HepG2 (cell line): ENCODE measurements around the gene SHROOM1. TPM values are rescaled to one million over a fixed set of nuclear protein-coding genes. Genes with fewer than 3 reads are reported as not detected.

ENCODE experiments used
- ATAC-seq: fragments of 200-7000 bp; cut with Tn5 transposase; 3 replicates; pipeline ENCODE4 v1.9.1; 2020; ENCODE audit warnings: mild to moderate bottlenecking, moderate library complexity
- BruUV-seq: library from RNA; stranded (reverse); fragments of 400-500 nt; replicated peaks from 2 replicates; lab custom pipeline; 2021; lab: Mats Ljungman, UMichigan
- CTCF ChIA-PET: fragments of 300-600 bp; formaldehyde crosslinking; extraction: SDS; loops from one replicate; lab custom pipeline; 2021; ENCODE audit warnings: low total read pairs, inconsistent platforms, low intra/inter-chr PET ratio; lab: Yijun Ruan, JAX
- POLR2A ChIA-PET: fragments of 350-600 bp; sonication (Branson Sonifier 250); formaldehyde crosslinking; loops from one replicate; lab custom pipeline; 2020; ENCODE audit warnings: antibody characterized with exemption, inconsistent platforms; lab: Yijun Ruan, JAX
- DNase-seq: peaks from one replicate; pipeline ENCODE4 v3.0.0-alpha.2; 2015; ENCODE audit warnings: low spot score
- FAIRE-seq: peaks from 3 replicates; lab custom pipeline; 2011; peaks lifted over from hg19 to GRCh38; lab: Jason Lieb, UNC
- H2AFZ ChIP-seq: one replicate; pipeline ENCODE4 v1.6.1; 2011; ENCODE audit warnings: low read length, inconsistent platforms
- H3K27ac ChIP-seq: fragments of 300-600 bp; 3 replicates; pipeline ENCODE4 v1.8.0; 2011; ENCODE audit warnings: mixed run types, mild to moderate bottlenecking, mixed read lengths, low read length, inconsistent platforms; ENCODE audit not compliant: insufficient read depth; ENCODE audit errors: extremely low read length
- H3K27me3 ChIP-seq, 2 experiments: fragments of 200-600 bp in 1 of 2; 2 replicates in 1 of 2; 3 replicates in 1 of 2; pipeline versions ENCODE4 v1.6.0 to v1.8.0; 2011; ENCODE audit warnings: low read length in 2 of 2, mild to moderate bottlenecking in 2 of 2, moderate library complexity in 2 of 2, inconsistent platforms in 1 of 2; ENCODE audit not compliant: insufficient read depth in 2 of 2, control insufficient read depth in 1 of 2
- H3K36me3 ChIP-seq, 2 experiments: fragments of 200-600 bp in 1 of 2; replicated peaks in 1 of 2; 2 replicates in 1 of 2; 3 replicates in 1 of 2; pipeline versions ENCODE4 v1.5.1 to v1.8.0; 2011; ENCODE audit warnings: low read length in 2 of 2, inconsistent platforms in 1 of 2; ENCODE audit not compliant: insufficient read depth in 2 of 2, control insufficient read depth in 1 of 2
- H3K4me1 ChIP-seq: 2 replicates; pipeline ENCODE4 v1.5.1; 2012; ENCODE audit warnings: low read length, inconsistent platforms; ENCODE audit not compliant: insufficient read depth
- H3K4me2 ChIP-seq: 2 replicates; pipeline ENCODE4 v1.6.0; 2011; ENCODE audit warnings: low read depth, low read length, inconsistent platforms
- H3K4me3 ChIP-seq, 3 experiments: fragments of 200-600 bp in 1 of 3; sonication (generic), shearing (Covaris generic) in 1 of 3; replicated peaks in 1 of 3; 2 replicates each; pipeline ENCODE4 v1.5.1; 2011 to 2016; ENCODE audit warnings: low read length in 3 of 3, inconsistent platforms in 2 of 3, low read depth in 2 of 3, mild to moderate bottlenecking in 2 of 3, control low read depth in 1 of 3, mixed read lengths in 1 of 3; ENCODE audit not compliant: insufficient read depth in 1 of 3
- H3K79me2 ChIP-seq: one replicate; pipeline ENCODE4 v1.6.1; 2011; ENCODE audit warnings: low read length, inconsistent platforms; ENCODE audit not compliant: insufficient read depth
- H3K9ac ChIP-seq: 2 replicates; pipeline ENCODE4 v1.6.0; 2011; ENCODE audit warnings: mild to moderate bottlenecking, low read depth, low read length, inconsistent platforms; ENCODE audit not compliant: insufficient read depth
- H3K9me3 ChIP-seq: 2 replicates; pipeline ENCODE4 v1.5.1; 2012; ENCODE audit warnings: mild to moderate bottlenecking, low read length
- H4K20me1 ChIP-seq: 2 replicates; pipeline ENCODE4 v1.6.0; 2011; ENCODE audit warnings: inconsistent platforms, mild to moderate bottlenecking, low read length, moderate library complexity; ENCODE audit not compliant: insufficient read depth
- CCDC6 ChIP-seq: sonication (generic); formaldehyde crosslinking; IDR thresholded peaks from 2 replicates; pipeline ENCODE4 v1.8.1; 2022; ENCODE audit warnings: mild to moderate bottlenecking, missing genetic modification reagents, moderate library complexity
- CSRNP2 ChIP-seq: sonication (generic); formaldehyde crosslinking; conservative IDR thresholded peaks from 2 replicates; pipeline ENCODE4 v1.8.0; 2022; ENCODE audit warnings: low read depth, missing genetic modification reagents
- DRAP1 ChIP-seq: IDR thresholded peaks from 2 replicates; pipeline ENCODE4 v1.6.1; 2016; ENCODE audit warnings: missing genetic modification reagents, missing compliant biosample characterization
- EHMT2 ChIP-seq: fragments of 200-600 bp; sonication (generic); IDR thresholded peaks from 2 replicates; pipeline ENCODE4 v1.7.0; 2017; ENCODE audit warnings: antibody characterized with exemption, low read depth, low read length, borderline replicate concordance
- FOXO1 ChIP-seq: sonication (generic); formaldehyde crosslinking; IDR thresholded peaks from 2 replicates; pipeline ENCODE4 v1.4.0; 2020; ENCODE audit warnings: missing genetic modification reagents
- GATA4 ChIP-seq: sonication (generic); IDR thresholded peaks from 2 replicates; pipeline ENCODE4 v1.6.1; 2016; ENCODE audit warnings: antibody characterized with exemption, low read depth, borderline replicate concordance
- JUND ChIP-seq: sonication (generic); formaldehyde crosslinking; IDR thresholded peaks from 2 replicates; pipeline ENCODE4 v1.8.0; 2022; ENCODE audit warnings: mild to moderate bottlenecking, missing genetic modification reagents
- NCOR1 ChIP-seq: fragments of 200-600 bp; sonication (generic); IDR thresholded peaks from 2 replicates; pipeline ENCODE4 v1.7.0; 2017; ENCODE audit warnings: antibody characterized with exemption, low read length, borderline replicate concordance
- NFKB2 ChIP-seq: sonication (generic); formaldehyde crosslinking; IDR thresholded peaks from 2 replicates; pipeline ENCODE4 v1.4.0; 2020; ENCODE audit warnings: missing genetic modification reagents, borderline replicate concordance
- NONO ChIP-seq, 2 experiments: fragments of 450-650 bp in 1 of 2; sonication (generic) in 1 of 2; formaldehyde crosslinking in 1 of 2; IDR thresholded peaks in 1 of 2; conservative IDR thresholded peaks in 1 of 2; 2 replicates each; pipeline versions ENCODE4 v1.6.1 to v1.8.0; 2017 to 2022; ENCODE audit warnings: mild to moderate bottlenecking in 1 of 2, missing genetic modification reagents in 1 of 2, moderate library complexity in 1 of 2
- NR2C2 ChIP-seq: sonication (generic); formaldehyde crosslinking; IDR thresholded peaks from 2 replicates; pipeline ENCODE4 v1.4.0; 2020; ENCODE audit warnings: missing genetic modification reagents, mild to moderate bottlenecking, moderate library complexity, borderline replicate concordance
- POLR2AphosphoS5 ChIP-seq: IDR thresholded peaks from 2 replicates; pipeline ENCODE4 v1.6.1; 2012; ENCODE audit warnings: low read depth, low read length
- RBM39 ChIP-seq: fragments of 200-400 bp; formaldehyde crosslinking; IDR thresholded peaks from one replicate; pipeline ENCODE4 v1.6.1; 2018; ENCODE audit warnings: antibody characterized with exemption, mild to moderate bottlenecking, low read depth, low read length; ENCODE audit not compliant: poor library complexity, severe bottlenecking
- SP5 ChIP-seq: IDR thresholded peaks from 2 replicates; pipeline ENCODE4 v1.6.1; 2016; ENCODE audit warnings: low read depth, borderline replicate concordance
- TBP ChIP-seq: sonication (generic); formaldehyde crosslinking; IDR thresholded peaks from 2 replicates; pipeline ENCODE4 v1.5.0; 2020; ENCODE audit warnings: missing genetic modification reagents
- THAP7 ChIP-seq: sonication (generic); formaldehyde crosslinking; IDR thresholded peaks from 2 replicates; pipeline ENCODE4 v1.8.1; 2023; ENCODE audit warnings: mild to moderate bottlenecking, missing genetic modification reagents
- ZC3H4 ChIP-seq: sonication (generic); formaldehyde crosslinking; IDR thresholded peaks from 2 replicates; pipeline ENCODE4 v1.4.0; 2020; ENCODE audit warnings: missing genetic modification reagents, borderline replicate concordance
- ZNF143 ChIP-seq: sonication (generic); formaldehyde crosslinking; IDR thresholded peaks from 2 replicates; pipeline ENCODE4 v1.4.0; 2020; ENCODE audit warnings: missing genetic modification reagents
- ZNF3 ChIP-seq: IDR thresholded peaks from 2 replicates; pipeline ENCODE4 v1.7.0; 2017; ENCODE audit warnings: inconsistent platforms
- ZNF543 ChIP-seq: sonication (generic); formaldehyde crosslinking; IDR thresholded peaks from 2 replicates; pipeline ENCODE4 v1.4.0; 2020; ENCODE audit warnings: mild to moderate bottlenecking, missing genetic modification reagents
- WGBS: methylation state at CpG from one replicate; pipeline ENCODE4 v1.1.6; 2017; ENCODE audit warnings: low lambda C conversion rate; 5-methylcytosine and 5-hydroxymethylcytosine counted together
- in situ Hi-C: cut with HindIII; loops from 2 replicates; pipeline ENCODE4 v1.10.0; 2017; ENCODE audit warnings: low pct_unique_long_range_greater_than_20kb; ENCODE audit not compliant: extremely low pct_ligation_motif_present
- intact Hi-C: fragments of 100-400 bp; cut with micrococcal nuclease; formaldehyde crosslinking; loops from one replicate; pipeline ENCODE4 v1.10.0; 2022; ENCODE audit not compliant: unreplicated experiment
- polyA plus RNA-seq, 8 experiments: library from polyadenylated mRNA; depleted of rRNA in 3 of 8; stranded (reverse) in 7 of 8; unstranded in 1 of 8; fragments of >200 nt; fragmentation: Illumina TruSeq in 4 of 8; extraction: Trizol in 4 of 8; gene quantifications; 2 replicates each; pipeline versions ENCODE4 v1.2.1 to v1.2.3, GENCODE V29; 2011 to 2016; ENCODE audit warnings: low read depth in 4 of 8, missing spikeins in 1 of 8, mixed read lengths in 1 of 8; ENCODE audit not compliant: insufficient read depth in 1 of 8
- total RNA-seq, 5 experiments: library from RNA; depleted of rRNA; stranded (reverse); fragments of >200 nt; fragmentation: Illumina TruSeq; extraction: Trizol; gene quantifications; 2 replicates each; pipeline ENCODE4 v1.2.3, GENCODE V29; 2016; ENCODE audit warnings: low read depth in 1 of 5

SHROOM1 gene
- total and polyA plus RNA-seq, 2 of the 13 experiments (the other 11 are each of a cell fraction or from before 2014, with no cell fraction given): 18.2 to 25.7 TPM

GRCh38 chr5:132873930-132874271 lies 43.5 kb upstream of the SHROOM1 start (continued):
- TF ChIP-seq ZC3H4: 0 out of 2 replicates have a peak, but pooled peaks have one; percentile 6
- no peak for TF ChIP-seq NFKB2 (CRISPR knock-in tag)

- POLR2A ChIA-PET: interaction anchor here (0.8 to 3.3 kb wide), 6 partner anchors 10 to 179 kb away, joined by 3 to 26 read pairs (median 4); partner anchors contain the start of genes HSPA4 and SHROOM1
- H3K27ac ChIP-seq: peak within 1 kb of the TSS; percentile 95
- H3K4me3 ChIP-seq: peak within 1 kb of the TSS; percentile 52 to 76 (median 68)
- TF ChIP-seq DRAP1 (CRISPR knock-in tag) (peak; percentile 98), NONO (IDR thresholded peaks at IDR 0.05) (no peak), NONO (CRISPR knock-in tag; conservative IDR thresholded peaks at IDR 0.05) (peak; percentile 78), ZNF543 (peak; percentile 64; the same call in 1 of the 2 replicates), THAP7 (CRISPR knock-in tag) (peak; percentile 72; the same call in 1 of the 2 replicates), GATA4 (peak; percentile 54; the same call in 1 of the 2 replicates), SP5 (CRISPR knock-in tag) (peak; percentile 68; the same call in 1 of the 2 replicates), ZNF143 (CRISPR knock-in tag) (no peak), CSRNP2 (CRISPR knock-in tag) (peak; percentile 85; the same call in 1 of the 2 replicates), RBM39 (no peak), FOXO1 (CRISPR knock-in tag) (peak; percentile 89), CCDC6 (CRISPR knock-in tag) (peak; percentile 50; the same call in 1 of the 2 replicates), EHMT2 (peak; percentile 89), NCOR1 (peak; percentile 98), NR2C2 (CRISPR knock-in tag) (peak; percentile 47; the same call in 1 of the 2 replicates), TBP (no peak), JUND (peak; percentile 22; the same call in 1 of the 2 replicates), POLR2AphosphoS5 (peak; percentile 99), ZNF3 (CRISPR knock-in tag) (no peak)
Measured at GRCh38 chr5:132873119-132873929, 42.9 kb upstream of the SHROOM1 start, which contains the start of gene LEAP2. Gene LEAP2 (plus strand): TSS chr5:132873668. CDS start chr5:132873695, 27 bp downstream.

More at GRCh38 chr5:132873119-132873929, 42.9 kb upstream of the SHROOM1 start, which contains the start of gene LEAP2:
- no TSS peak for BruUV-seq
- peaks cover 2 to 19% of the 10 kb centered on the region in 2 experiments; a peak in 4 of 5 replicates for H3K36me3 ChIP-seq
- intact Hi-C loops (no loop called here), in situ Hi-C loops (loop anchor here (5.0 kb wide), 1 partner anchor 41 kb away; the partner anchor contains the start of gene SHROOM1)
- H2AFZ ChIP-seq: no peak within 1 kb of the TSS
- peak; percentile 64 for FAIRE-seq
- no peaks in the 10 kb centered on the region for H4K20me1 ChIP-seq
- WGBS: 2% methylated on average over 6 of the region's 6 CpGs
- H3K79me2 ChIP-seq: peaks cover 13% of the 10 kb centered on the region
- peak within 1 kb of the TSS; percentile 80 for H3K4me2 ChIP-seq
- no peaks in the 10 kb centered on the region; a peak in 1 of 5 replicates for H3K27me3 ChIP-seq
- DNase-seq: peak; percentile 95
- ATAC-seq: peak; percentile 82
- CTCF ChIA-PET: interaction anchor here (1.0 kb wide), 1 partner anchor 66 kb away, joined by 3 read pairs; no protein-coding TSS in a partner anchor
- H3K9ac ChIP-seq: peak within 1 kb of the TSS; percentile 93
- peaks cover 90% of the 10 kb centered on the region for H3K4me1 ChIP-seq
- H3K9me3 ChIP-seq: no peaks in the 10 kb centered on the region
